ENCODE data around the gene ADAM10.
A peak's percentile ranks its signal among the peaks of the same experiment; 100 is the strongest.
"Not testable (repeated sequence)": the region's sequence is repeated elsewhere in the genome, so short reads cannot be mapped to it uniquely, and the experiment has no call there.

ADAM10 gene

DNA sequence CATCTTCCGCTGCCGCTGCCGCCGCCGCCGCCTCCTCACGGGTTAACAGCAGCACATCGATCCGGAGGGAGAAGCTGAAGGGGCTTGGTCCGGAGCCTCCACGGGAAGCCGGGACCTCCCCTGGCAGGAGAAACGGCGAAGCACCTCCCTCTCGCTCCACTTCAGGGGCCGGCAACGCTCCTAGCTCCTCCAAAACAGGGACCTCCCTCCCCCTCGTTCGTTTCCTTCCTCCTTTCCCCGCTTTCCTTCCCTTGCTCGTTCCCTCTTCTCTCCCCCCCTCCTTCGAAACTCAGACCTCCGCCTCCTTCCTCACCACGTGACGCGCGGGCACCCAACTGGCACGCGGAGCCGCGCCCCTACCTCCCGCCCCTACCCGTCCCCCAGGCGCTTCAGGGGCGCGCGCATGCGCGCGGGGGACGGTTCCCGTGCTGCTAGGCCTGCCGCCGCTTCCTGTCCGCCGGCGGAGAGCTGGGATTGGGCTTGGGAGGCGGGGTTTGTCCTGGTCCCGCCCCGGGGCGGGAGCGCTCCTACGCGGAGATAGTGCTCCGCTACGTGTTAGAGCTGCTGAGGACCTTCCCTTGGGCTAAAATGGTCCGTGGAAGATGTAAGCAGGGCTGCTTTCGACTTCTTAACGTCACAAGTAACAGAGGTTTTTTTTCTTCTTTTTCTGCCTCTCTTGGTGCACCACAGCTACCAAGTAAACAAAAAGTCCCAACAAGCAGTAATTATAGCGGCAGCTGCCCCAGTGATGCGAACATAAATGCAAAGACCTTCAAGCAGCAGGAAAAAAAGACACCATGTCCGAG lies at the start of gene ADAM10:
TSS of gene ADAM10 (minus strand) at position 176 of the 806 bp plus-strand sequence. CDS start at position 3, 173 bp downstream.
- peak; percentile 97 for DNase-seq

DNA sequence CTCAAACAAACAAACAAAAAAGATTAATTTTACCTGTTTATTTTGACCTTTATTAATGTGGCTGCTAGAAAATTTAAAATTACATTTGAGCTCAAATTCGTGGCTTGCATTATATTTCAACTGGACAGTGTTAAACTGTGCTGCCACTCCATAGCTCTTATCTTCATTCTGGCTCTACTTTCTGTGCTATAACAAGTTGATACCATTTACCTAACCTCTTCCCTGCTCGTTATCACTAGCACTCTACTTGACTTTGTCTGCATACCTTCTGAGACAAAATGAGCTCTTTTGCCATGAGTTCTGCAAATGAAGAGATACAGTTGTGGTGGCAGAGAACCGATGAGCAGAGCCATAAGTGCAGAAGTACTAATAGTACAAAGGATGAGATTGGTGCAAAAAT lies 48.0 kb upstream of the ADAM10 start:
- DNase-seq: no peak

DNA sequence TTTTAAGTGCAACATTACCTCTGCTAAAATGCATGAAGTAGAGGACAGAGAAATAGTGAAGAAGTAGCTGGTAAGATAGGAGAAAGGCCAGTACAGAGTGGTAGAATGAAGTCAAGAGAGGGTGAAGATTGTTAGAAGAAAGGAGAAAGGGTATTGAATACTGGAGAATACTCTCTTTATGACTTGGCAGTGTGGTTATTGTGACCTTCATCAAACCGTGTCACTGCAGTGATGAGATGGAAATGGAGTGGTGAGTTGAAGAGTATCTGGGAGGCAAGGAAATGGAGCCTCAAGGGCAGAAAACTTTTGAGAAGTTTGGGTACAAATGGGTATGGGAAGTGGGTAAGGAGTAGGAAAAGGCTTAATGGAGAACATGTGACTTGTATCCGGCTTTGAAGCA lies 46.3 kb upstream of the ADAM10 start:
- DNase-seq: no peak

- DNase-seq: no peak
Measured at GRCh38 chr15:58793862-58794261, 44.4 kb upstream of the ADAM10 start.

DNA sequence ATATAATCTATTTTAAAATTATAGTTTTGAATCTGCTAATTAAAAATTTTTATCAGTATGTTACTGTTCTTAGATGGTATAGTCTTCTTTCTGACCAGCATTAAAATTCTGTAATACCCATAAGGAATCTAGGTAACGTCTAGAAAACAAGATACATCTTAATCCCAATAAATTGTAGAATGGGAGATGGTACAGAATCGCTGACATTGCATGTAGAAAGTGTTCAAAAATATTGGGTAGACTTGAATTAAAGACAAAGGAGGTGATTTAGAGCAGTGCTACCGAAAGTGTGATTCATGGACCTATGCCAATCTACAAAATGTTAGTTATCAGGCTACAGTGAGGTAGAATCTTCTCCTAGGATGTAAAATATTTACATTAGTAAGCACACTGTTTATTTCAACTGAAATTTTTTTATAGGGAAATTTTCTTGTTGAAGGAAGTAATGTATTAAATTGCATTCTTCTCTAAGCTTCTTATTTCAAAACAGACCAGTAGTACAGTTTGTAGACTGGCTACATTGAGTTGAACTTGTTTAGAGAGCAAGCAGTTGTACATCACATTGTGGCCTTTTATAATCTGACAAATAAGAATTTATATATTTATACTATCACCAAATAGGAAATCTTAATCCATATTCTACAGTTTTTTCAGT lies 38.7 kb upstream of the ADAM10 start:
- DNase-seq: no peak

GRCh38 chr15:58785355-58785754 lies 35.8 kb upstream of the ADAM10 start:
- no peak for DNase-seq

DNA sequence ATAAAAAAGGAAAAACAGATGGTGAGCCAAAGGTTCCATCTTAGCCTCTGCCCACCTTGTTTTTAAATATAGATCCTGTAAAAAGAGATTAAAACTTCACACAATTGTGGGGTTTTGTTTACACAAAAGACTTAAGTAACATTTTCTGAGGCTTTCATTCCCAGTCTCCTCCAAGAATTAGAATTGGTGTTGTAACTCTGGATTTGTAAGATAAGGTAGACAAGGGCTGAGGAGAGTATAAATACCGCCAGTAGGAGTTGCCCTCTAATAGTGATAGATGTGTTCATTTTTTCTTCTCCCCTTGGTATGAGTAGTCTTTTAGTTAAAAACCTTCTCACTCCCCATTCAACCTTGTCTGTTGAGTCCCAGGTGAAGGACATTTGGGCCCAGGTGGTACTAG lies 30.0 kb upstream of the ADAM10 start:
- no peak for DNase-seq

DNA sequence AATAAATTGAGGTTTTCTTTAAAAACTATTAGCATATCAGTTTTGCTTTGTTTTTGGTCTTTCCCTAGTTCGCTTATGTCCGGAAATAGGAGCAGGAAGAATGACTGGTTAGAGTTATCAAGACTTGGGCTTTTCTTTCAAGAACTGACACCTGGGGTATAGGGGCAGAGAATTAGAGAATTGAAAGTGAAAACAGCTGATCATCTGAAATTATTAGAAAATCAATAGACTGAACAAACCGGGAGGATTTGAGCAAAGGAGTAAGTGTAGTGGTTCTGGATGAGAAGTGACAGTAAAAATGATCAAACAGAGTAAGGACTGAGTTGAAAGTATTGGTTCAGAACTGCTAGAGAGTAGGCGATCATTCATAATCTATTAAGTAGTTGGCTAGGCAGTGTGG lies 27.6 kb upstream of the ADAM10 start:
- no peak for DNase-seq

DNA sequence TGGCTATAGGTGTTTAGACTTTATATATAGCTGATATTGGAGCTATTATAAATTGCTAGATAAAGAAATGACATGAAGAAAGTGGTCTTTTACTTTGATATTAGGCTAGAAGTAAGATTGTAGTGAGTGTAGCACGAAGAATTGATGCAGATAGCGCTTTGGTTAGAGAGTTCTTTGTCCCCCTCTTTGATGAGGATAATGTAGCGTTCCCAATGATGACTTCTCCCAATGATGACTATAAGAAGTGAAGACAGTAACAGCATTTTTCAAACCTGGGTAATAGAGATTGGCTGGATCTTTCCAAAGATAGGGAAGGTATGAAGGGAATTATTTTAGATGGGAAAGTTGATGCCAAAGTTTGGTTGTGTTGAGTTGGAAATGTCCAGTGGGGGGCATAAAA lies 25.9 kb upstream of the ADAM10 start:
- no peak for DNase-seq

GRCh38 chr15:58773024-58773423 lies 23.5 kb upstream of the ADAM10 start:
- DNase-seq: no peak

DNA sequence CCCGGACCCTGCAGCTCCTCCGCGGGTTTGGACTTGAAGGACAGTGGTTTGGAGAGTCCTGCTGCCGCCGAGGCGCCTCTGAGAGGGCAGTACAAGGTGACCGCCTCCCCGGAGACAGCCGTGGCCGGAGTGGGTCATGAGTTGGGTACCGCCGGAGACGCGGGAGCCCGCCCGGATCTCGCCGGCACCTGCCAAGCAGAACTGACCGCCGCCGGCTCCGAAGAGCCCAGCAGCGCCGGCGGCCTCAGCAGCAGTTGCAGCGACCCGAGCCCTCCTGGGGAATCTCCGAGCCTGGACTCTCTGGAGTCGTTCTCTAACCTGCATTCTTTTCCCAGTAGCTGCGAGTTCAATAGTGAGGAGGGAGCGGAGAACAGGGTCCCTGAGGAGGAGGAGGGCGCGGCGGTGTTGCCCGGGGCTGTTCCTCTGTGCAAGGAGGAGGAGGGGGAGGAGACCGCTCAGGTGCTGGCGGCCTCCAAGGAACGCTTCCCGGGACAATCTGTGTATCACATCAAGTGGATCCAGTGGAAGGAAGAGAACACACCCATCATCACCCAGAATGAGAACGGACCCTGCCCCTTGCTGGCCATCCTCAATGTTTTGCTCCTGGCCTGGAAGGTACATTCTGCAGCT lies 22.2 kb upstream of the ADAM10 start:
- DNase-seq: no peak

- peak; percentile 97 for DNase-seq
Measured at GRCh38 chr15:58770857-58771620, 21.5 kb upstream of the ADAM10 start, which contains the start of gene MINDY2. TSS of gene MINDY2 (plus strand) at chr15:58771302. CDS start at chr15:58771396, 94 bp downstream.

DNA sequence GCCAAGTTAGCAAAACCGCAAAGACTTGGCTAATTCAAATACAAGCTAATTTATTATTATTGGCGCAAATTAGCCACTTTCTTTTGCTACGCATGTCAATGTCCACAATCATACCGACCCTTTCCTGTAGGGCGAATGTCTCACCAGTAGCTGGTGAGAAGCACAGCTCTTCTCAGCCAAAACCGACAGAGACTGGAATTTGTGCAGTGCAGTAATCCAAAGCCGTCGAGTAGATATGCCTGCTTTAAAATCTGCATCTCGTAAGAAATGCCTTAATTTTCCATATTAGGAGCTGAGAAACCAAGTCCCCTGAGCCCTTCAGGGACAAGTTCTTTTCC lies 21.0 kb upstream of the ADAM10 start:
- peak; percentile 38 for DNase-seq

DNA sequence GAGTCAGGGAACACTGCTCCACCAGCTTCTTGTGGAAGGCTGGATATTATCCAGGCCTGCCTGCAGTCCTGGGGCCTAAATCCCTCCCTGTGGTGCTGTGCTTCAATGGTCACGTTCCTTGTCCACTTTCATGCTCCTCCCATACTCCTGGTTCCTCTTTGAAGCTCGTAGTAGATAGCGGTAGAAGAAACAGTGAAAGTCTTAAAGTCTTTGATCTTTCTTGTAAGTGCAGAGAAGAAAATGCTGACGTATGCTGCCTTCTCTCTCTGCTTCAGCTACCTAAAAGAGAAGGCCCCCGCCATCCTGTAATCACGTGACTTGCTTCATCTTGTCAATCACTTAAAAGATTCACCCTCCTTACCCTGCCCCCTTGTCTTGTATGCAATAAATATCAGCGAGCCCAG lies 19.1 kb upstream of the ADAM10 start:
- DNase-seq: not testable (repeated sequence)

DNA sequence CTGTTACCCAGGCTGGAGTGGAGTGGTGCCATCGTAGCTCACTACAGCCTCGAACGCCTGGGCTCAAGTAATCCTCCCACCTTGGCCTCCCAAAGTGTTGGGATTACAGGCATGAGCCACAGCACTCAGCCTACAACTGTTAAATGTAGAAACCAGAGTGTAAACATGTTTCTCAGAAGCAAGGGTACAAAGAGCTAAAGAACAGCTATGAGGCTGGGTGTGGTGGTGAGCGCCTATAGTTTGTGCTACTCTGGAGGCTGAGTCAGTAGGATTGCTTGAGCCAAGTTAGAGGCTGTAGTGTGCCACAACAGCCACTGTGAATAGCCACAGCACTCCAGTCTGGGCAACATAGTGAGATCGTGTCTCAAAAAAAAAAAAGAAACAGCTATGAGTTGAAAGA lies 16.8 kb upstream of the ADAM10 start:
- DNase-seq: no peak

DNA sequence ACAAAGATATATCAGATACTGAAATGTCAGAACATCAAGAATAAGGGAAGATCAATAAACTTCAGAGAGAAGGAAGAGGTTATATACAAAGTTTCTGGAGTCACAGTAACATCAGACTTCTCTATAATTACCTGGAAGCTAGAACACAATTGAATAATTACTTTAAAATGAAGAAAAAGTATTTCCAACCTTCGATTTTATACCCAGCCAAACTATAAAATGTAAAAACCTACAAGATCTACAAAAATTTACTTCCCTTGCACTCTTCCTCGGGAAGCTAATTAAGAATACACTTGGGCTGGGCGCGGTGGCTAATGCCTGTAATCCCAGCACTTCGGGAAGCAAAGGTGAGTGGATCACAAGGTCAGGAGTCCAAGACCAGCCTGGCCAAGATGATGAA lies 15.0 kb upstream of the ADAM10 start:
- no peak for DNase-seq

- DNase-seq: peak; percentile 23
Measured at GRCh38 chr15:58762731-58763130, 13.2 kb upstream of the ADAM10 start.

DNA sequence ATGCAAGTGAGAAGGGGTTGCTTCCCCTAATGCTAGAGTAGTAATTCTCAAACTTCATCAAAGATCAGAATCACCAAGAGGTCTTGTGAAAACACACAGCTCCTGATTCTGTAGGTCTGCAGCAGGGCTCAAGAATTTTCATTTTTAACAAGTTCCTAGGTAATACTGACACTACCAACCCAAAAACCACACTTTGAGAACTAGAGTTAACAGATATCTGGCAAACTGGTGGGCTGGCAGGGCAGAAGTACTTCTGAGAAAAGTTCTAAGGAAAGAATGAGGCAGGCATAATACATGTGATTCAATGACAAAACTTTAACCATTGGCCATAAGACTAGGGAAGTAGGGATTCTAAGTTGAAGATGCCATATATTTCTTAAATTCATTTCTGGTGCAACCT lies 12.8 kb upstream of the ADAM10 start:
- no peak for DNase-seq

DNA sequence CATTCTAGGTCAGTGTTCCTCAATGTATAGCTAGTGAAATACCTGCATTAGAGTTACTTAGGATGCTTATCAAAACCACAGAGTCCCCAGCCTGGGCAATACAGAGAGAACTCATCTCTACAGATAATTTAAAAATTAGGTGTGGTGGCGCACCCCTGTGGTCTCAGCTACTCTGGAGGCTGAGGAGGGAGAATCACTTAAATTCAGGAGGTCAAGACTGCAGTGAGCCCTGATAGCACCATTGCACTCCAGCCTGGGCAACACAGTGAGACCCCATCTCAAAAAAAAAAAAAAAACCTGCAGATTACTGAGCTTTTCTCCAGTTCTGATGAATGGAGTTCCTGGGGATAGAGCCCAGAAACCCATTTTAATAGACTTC lies 11.5 kb upstream of the ADAM10 start:
- DNase-seq: no peak

- peak; percentile 38 for DNase-seq
Measured at GRCh38 chr15:58760385-58761009, 11.0 kb upstream of the ADAM10 start.

GRCh38 chr15:58758141-58758540 lies 8.6 kb upstream of the ADAM10 start:
- no peak for DNase-seq

DNA sequence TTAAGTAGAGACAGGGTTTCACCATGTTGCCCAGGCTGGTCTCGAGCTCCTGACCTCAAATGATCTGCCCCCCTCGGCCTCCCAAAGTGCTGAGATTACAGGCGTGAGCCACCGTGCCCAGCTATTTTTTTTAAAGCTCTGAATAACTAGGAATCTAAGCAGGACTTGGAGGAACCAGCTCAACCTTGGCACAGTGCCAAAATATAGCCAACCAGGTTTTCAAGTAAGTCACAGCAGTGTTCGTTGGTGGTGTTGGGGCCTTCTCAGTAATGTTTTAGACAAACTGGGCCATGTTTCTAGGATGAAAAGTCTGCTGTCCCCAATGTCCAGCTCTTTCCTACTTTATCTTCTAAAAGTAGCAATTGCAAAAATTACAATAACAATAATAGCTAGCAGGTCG lies 6.4 kb upstream of the ADAM10 start:
- no peak for DNase-seq

- no peak for DNase-seq
Measured at GRCh38 chr15:58755350-58755749, 5.8 kb upstream of the ADAM10 start.
